ENCODE measurements around the gene CCDC167. TPM values are rescaled to one million over a fixed set of nuclear protein-coding genes. Genes with fewer than 3 reads are reported as not detected.

The CCDC167 gene
- total RNA-seq (2022; extraction: Qiagen RNA extraction) = 42.3 to 51.4 TPM (median 45.0 TPM) in 5 replicates

DNA sequence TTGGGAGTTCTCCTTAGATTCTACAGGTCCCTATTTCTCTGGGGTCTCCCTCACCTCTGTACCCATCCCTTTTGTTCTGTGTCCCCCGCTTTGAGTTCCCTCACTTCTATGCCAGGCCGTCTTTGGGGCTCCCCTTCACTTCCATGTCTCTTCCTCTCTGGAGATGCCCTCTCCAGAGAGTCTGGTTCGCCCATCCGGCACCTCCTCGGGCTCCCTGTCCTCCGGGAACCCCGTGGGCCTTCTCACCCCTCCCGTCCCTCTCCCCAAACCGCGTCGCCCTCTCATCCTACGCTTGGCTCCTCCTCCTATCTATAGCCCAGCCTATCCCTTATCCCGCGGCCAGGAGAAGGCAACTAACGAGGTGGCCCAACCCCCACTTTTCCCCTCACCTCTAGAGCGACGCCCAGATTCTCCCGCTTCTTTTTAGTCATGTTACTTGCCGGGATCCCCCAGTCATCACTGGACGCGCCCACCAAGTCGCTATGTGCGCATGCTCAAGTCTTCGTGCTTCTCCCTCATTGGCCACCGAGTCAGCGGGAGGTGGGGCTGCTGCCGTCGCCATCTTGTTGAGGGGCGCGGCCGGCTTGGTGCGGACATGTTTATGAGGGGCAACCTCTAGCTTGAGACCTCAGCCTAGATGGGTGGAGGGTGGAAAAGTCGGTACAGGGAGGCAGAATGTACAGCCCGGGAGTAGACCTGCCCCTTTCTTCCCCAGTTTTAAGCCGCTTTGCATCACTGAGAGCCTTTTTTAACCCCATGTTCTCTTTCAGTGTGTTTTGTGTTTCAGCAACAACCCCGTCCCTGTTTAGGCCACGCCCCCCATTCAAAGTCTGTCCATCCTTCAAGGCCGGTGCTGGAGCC lies at the start of gene CCDC167:
Gene CCDC167, minus strand, starts transcription at position 461 of the 861 bp plus-strand sequence. Its CDS starts 30 bp downstream, at position 431.

Other genes starting within 250 kb of the CCDC167 start
- 5.0 to 5.7 TPM (median 5.4 TPM) in 5 replicates for gene TBC1D22B, start 242.1 kb downstream of the CCDC167 start, total RNA-seq (2022; extraction: Qiagen RNA extraction)
- 0.33 to 0.71 TPM (median 0.43 TPM) in 5 replicates for gene TMEM217, start 241.7 kb downstream of the CCDC167 start, total RNA-seq (2022; extraction: Qiagen RNA extraction)
- 20.6 to 28.0 TPM (median 23.7 TPM) in 5 replicates for gene RNF8, start 145.9 kb downstream of the CCDC167 start, total RNA-seq (2022; extraction: Qiagen RNA extraction)
- gene CMTR1, start 66.7 kb downstream of the CCDC167 start, total RNA-seq (2022; extraction: Qiagen RNA extraction) = 14.3 to 17.6 TPM (median 16.8 TPM) in 5 replicates
- 5.1 to 7.1 TPM (median 6.3 TPM) in 5 replicates for gene MDGA1, start 198.0 kb upstream of the CCDC167 start, total RNA-seq (2022; extraction: Qiagen RNA extraction)

All from A549 treated with Mapracorat at 1 μM for 4 hours (cell line).